NCI-H2227 treated with DMSO at 0.1 percent for 48 hours (cell line): ENCODE measurements around the gene TMEM217.
A peak's percentile ranks its signal among the peaks of the same experiment; 100 is the strongest.
"Not testable (repeated sequence)": the region's sequence is repeated elsewhere in the genome, so short reads cannot be mapped to it uniquely, and the experiment has no call there.

ENCODE experiments used
- DNase-seq: peaks from one replicate; lab custom pipeline; 2025; lab: John Stamatoyannopoulos, UW

Gene TMEM217

GRCh38 chr6:37257634-37258404 lies at the start of gene TMEM217, which contains the start of gene TBC1D22B:
TSS of gene TMEM217 (minus strand) at chr6:37258144. CDS start at chr6:37219030, 39,114 bp downstream.
TSS of gene TBC1D22B (plus strand) at chr6:37257772. CDS start at chr6:37257918, 146 bp downstream.
- peak; percentile 86 for DNase-seq

DNA sequence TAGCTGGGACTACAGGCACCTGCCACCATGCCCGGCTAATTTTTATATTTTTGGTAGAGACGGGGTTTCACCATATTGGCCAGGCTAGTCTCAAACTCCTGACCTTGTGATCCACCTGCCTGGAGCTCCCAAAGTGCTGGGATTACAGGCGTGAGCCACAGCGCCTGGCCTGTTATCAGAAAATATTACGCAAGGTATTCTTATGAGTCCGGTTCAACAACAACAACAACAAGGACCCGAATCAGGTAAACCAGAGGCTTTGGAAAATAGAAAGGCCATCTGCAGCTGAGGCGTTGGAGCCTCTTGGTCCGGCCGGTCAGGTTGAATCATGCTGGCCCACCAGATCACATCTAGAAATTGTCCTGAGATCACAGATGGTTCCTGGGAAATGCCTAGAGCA lies 49.5 kb upstream of the TMEM217 start:
- not testable (repeated sequence) for DNase-seq

DNA sequence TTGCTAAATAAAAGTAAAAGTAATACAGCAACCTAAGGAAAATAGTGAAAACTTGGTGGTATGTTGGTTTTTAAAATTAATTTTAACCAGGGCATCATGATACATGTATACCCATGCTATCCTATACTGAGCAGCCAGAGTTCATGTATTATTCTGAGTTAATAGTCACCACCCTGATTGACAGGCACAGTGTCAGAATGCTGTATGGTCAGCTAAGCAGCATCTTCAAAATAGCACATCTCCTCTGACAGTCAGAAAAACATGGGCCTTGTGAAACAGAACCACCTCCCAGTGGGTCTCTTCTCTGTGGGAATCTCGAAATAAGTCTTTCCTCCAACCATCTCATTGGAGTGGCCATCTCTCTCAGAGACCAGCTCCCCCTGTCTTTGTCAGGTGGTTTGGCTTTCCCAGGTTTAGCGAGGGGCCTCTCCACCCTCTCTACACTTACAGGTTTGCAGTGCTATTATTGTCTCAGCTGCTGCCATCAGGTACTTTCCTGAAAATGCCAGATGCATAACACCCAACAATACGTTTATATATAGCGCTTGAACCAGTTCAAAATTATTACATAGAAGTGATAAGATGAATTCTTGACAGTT lies 48.8 kb upstream of the TMEM217 start:
- DNase-seq = peak; percentile 18

GRCh38 chr6:37305841-37306425 lies 48.0 kb upstream of the TMEM217 start:
- DNase-seq = no peak

DNA sequence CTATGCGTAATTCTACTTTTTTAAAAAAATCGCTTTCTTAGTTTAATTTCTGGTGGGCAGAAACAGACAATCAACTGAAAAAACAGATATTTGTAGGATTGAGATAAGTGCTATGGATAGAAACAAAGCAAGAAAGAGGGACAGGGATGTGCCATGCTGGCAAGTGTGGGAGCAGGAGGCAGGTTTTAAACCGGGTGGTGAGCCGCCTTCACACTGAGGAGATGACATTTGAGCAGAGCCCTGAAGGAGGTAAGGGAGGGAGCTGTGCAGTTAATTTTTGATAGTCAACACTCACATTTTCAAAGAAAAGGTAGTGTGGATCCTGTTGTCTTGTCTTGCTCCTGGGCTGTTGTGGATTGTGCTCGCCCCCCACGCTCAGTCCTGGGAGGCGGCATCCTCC lies 46.8 kb upstream of the TMEM217 start:
- DNase-seq = no peak

DNA sequence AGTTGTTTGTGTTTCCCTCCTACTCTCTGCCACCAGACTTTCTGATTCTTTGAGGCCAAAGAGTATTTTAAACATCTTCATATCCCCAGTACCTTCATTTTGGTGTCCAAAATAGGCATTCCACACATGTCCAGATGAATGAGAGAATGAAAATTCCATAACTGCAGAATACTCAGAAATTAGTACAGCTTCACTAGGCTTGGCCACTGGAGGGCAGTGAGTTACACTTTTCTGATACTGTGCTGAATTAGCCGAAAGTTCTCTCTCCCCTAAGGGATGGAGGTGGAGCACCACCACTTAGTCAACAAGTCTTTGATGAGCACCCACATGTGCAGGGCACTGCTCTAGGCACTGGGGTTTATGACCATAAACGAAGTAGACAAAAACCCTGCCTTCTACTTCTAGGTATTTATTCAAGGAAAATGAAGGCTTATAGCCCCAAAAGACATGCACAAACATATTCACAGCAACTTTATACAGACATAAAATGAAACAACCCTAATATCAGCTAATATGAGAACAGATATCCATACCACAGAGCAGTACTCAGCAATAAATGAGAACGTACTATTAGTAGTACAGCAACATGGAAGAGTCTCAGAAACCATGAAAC lies 46.1 kb upstream of the TMEM217 start:
- peak; percentile 15 for DNase-seq

DNA sequence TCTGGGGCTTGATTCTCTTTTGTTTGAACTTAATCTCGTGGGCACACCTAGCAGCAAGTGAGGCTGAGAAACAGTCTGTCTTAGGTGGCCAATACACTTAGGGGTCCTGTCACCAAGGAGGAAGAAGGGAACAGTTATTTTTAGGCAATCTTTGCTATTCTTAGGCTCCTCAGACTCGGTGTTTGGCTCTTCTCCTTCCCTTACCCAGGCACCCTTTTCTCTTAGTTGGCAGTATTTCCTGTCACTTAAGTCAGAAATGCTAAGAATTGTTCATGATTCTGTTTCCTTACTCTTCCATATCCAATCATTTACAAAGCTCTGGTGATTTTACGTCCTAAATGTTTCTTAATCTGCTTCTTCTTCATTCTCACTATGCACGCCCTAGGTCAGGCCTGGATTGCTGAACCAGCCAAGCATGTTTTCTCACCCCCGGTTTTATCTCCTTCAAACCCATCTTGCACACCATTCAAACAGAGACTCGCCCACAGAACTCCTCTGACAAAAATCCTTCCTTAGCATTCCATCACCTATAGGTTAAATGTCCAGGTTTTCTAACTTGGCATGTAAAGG lies 45.2 kb upstream of the TMEM217 start:
- DNase-seq = no peak

DNA sequence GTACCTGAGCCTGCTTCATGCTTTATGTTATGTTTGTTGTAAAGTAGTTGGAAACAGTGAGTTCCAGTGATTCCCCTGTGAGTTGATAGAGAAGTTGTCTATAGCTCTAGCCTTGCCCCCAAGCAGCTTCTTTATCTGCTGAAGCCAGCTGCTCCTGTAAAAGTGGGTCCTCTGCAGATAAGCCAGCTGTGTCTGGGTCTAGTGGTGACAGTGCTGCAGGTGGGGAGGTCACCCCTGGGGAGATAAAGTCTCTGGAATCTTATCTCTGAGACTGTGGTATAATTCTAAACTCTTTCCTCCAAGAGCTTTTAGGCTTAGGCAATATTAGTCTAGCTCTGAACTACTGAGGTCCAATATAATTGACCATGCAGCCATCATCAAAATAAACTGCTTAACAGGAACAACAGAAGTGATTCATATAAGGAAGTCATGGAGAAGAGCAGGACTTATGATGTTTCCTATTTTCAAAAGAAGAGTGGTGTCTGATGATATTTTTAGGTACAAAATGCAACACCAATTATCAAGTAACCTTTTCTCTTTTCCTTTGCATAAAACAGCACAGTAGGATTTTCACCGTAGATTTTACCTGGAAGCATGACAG lies 44.2 kb upstream of the TMEM217 start:
- no peak for DNase-seq

DNA sequence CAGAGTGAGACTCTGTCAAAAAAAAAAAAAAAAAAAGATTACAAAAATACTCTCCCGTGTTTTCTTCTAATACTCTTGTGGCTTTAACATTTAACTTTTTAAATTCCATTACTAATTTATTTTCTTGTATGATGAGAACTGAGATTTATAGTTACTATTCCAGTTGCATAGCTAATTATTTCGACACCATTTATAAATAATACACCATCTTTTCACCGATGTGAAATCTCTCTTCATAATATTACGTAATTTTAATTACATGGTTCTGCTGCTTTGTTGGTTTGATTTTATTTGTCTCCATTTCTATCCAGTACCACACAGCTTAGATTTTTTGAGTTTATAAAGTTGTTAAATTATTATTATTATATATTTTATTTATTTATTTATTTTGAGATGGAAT lies 42.0 kb upstream of the TMEM217 start:
- no peak for DNase-seq

DNA sequence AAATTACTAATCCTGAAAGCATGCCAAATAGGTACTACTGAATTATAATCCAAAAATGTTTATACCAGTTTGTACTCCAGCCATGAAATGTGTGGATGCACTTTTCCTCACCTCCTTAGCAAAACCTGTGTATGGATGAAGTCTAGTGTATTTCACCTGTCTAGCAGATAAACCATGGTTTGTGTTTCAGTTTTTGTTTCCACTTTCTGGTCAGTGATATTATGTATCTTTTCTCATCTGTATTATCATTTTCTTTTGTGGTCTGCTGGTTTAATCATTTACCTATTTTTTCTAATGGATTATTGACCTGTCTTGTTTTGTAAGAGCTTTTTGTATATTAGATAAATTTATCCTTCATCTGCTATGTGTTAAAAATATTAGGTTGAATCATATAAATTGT lies 41.0 kb upstream of the TMEM217 start:
- DNase-seq = no peak

GRCh38 chr6:37297637-37298036 lies 39.7 kb upstream of the TMEM217 start:
- not testable (repeated sequence) for DNase-seq

DNA sequence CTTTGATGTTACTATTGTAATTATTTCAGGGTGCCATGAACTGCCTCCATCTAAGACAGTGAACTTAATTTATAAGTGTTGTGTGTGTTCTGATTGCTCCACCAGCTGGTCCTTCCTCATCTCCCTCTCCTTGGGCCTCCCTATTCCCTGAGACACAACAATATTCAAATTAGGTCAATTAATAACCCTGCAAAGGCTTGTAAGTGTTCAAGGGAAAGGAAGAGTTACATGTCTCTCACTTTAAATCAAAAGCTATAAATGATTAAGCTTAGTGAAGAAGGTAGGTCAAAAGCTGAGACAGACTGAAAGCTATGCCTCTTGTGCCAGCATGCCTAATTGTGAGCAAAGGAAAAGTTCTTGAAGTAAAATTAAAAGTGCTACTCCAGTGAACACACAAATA lies 35.5 kb upstream of the TMEM217 start:
- no peak for DNase-seq

GRCh38 chr6:37289931-37290330 lies 32.0 kb upstream of the TMEM217 start:
- DNase-seq = no peak

GRCh38 chr6:37288247-37288646 lies 30.3 kb upstream of the TMEM217 start:
- no peak for DNase-seq

- DNase-seq = no peak
Observed at GRCh38 chr6:37287519-37288157, 29.7 kb upstream of the TMEM217 start.

- no peak for DNase-seq
Observed at GRCh38 chr6:37285861-37286311, 27.9 kb upstream of the TMEM217 start.

DNA sequence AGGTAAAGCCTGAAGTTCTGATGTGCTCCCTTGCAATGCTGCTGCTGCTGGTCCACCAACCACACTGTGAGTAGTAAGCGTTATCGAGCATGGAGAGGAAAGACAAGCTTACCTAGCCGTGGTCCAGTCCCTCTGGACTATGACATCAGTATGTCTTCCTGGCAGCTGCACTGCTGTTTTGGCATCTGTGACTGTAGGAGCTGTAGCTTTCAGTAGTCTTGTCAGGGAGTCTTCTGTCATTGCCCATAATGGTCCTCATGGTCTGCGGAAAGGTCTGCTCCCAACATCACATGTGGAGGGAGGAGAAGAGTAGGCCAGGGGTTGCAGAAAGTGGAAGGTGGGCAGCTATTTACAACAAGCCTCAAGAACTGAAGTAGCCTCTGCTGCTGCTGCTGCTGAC lies 26.8 kb upstream of the TMEM217 start:
- DNase-seq = no peak

DNA sequence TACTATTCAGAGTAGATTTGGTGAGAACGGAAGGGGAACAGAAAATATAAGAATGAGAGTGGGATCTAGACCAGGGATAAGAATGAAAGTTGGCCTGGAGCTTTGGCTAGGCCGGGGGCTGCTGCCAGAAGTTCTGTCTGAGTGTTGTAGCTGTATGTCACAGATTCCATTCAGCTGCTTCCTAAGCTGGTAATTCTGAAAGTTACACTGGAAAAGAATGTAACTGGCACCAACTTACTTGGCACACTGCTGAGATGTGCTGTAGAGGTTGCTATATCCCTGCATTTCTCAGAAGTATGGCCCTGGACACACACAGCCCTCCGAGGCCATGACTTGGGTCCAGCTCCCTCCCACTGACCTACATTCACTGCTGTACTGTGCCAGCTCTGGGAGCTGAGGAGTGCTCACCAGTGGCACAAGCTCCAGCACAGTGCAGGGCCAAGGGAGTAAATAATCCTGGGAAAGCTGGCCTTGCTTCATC lies 25.8 kb upstream of the TMEM217 start:
- no peak for DNase-seq

- no peak for DNase-seq
Observed at GRCh38 chr6:37283268-37283667, 25.3 kb upstream of the TMEM217 start.

DNA sequence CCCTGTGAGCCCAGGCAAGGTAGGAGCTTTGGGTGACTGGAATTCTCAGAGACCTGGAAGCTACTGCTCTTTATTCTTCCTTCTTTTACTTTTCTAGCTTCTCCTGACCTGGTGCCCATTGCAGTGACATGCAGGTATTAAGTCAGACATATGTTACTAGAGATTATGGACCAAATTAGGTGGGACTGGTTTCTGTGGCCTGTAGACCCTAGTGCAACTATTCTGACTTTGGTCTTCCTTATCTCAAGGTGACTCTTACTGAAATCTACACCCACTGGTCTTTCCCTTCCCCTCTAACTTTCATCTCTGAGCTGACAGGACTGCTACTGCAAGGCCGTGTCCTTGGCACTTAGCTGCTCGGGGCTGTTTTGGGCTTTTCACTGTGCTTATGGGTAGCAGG lies 24.4 kb upstream of the TMEM217 start:
- no peak for DNase-seq

GRCh38 chr6:37280162-37280887 lies 22.4 kb upstream of the TMEM217 start:
- no peak for DNase-seq
